CD8-positive, alpha-beta memory T cell (primary cell): ENCODE measurements around the gene PTPRT. TPM values are rescaled to one million over a fixed set of nuclear protein-coding genes. Genes with fewer than 3 reads are reported as not detected.

Experiments
- CTCF ChIA-PET: fragments of 350-600 bp; sonication (Branson Sonifier 250); formaldehyde crosslinking; loops from one replicate; lab custom pipeline; 2021; ENCODE audit warnings: antibody characterized with exemption; lab: Charles Lee
- POLR2A ChIA-PET: fragments of 350-600 bp; sonication (Branson Sonifier 250); formaldehyde crosslinking; loops from one replicate; lab custom pipeline; 2021; ENCODE audit warnings: antibody characterized with exemption; lab: Charles Lee
- DNase-seq, 5 donors: peaks; one replicate each; pipeline versions ENCODE4 v3.0.0 to v3.0.0-alpha.2; 2020 to 2022; ENCODE audit warnings: mixed read lengths in 1 of 5
- H3K27ac ChIP-seq: one replicate; pipeline ENCODE4 v1.7.0; 2013; ENCODE audit warnings: low read depth, mild to moderate bottlenecking, low read length, moderate library complexity
- H3K27me3 ChIP-seq: 2 replicates; pipeline ENCODE4 v1.7.0; 2013; ENCODE audit warnings: low read length, mild to moderate bottlenecking; ENCODE audit not compliant: insufficient read depth, poor library complexity, severe bottlenecking
- H3K36me3 ChIP-seq: 2 replicates; pipeline ENCODE4 v1.7.0; 2013; ENCODE audit warnings: mild to moderate bottlenecking, low read length, moderate library complexity; ENCODE audit not compliant: insufficient read depth
- H3K4me1 ChIP-seq: 2 replicates; pipeline ENCODE4 v1.7.0; 2013; ENCODE audit warnings: mild to moderate bottlenecking, low read length, moderate library complexity; ENCODE audit not compliant: insufficient read depth
- H3K4me3 ChIP-seq: 2 replicates; pipeline ENCODE4 v1.7.0; 2013; ENCODE audit warnings: mild to moderate bottlenecking, low read length
- H3K9me3 ChIP-seq: 2 replicates; pipeline ENCODE4 v1.7.0; 2013; ENCODE audit warnings: mild to moderate bottlenecking, low read length
- H3K27ac Mint-ChIP-seq, 8 donors: one replicate each; pipeline ENCODE4 v1.8.0; 2020 to 2021; ENCODE audit warnings: mixed read lengths in 8 of 8, mild to moderate bottlenecking in 6 of 8, inconsistent platforms in 3 of 8, moderate library complexity in 3 of 8
- H3K27me3 Mint-ChIP-seq, 2 donors: one replicate each; pipeline ENCODE4 v1.8.0; 2020 to 2021; ENCODE audit warnings: mixed read lengths in 2 of 2, mild to moderate bottlenecking in 1 of 2, moderate library complexity in 1 of 2
- H3K36me3 Mint-ChIP-seq, 3 donors: one replicate each; pipeline ENCODE4 v1.8.0; 2020 to 2021; ENCODE audit warnings: mixed read lengths in 3 of 3, inconsistent platforms in 1 of 3, mild to moderate bottlenecking in 1 of 3
- H3K4me1 Mint-ChIP-seq, 3 donors: one replicate each; pipeline ENCODE4 v1.8.0; 2020 to 2021; ENCODE audit warnings: mixed read lengths in 3 of 3, inconsistent platforms in 1 of 3, mild to moderate bottlenecking in 1 of 3
- H3K4me3 Mint-ChIP-seq, 7 donors: one replicate each; pipeline ENCODE4 v1.8.0; 2020 to 2021; ENCODE audit warnings: mixed read lengths in 7 of 7, mild to moderate bottlenecking in 6 of 7, moderate library complexity in 4 of 7, inconsistent platforms in 2 of 7
- H3K9me3 Mint-ChIP-seq, 5 donors: one replicate each; pipeline ENCODE4 v1.8.0; 2020 to 2022; ENCODE audit warnings: mixed read lengths in 5 of 5, mild to moderate bottlenecking in 3 of 5, moderate library complexity in 2 of 5, inconsistent platforms in 1 of 5
- polyA plus RNA-seq: library from polyadenylated mRNA; unstranded; fragments of 300-500 nt; fragmentation: Illumina TruSeq; gene quantifications from one replicate; pipeline ENCODE4 v1.2.3, GENCODE V29; 2021
- total RNA-seq, 2 experiments: library from RNA; stranded (reverse); gene quantifications; one replicate each; pipeline ENCODE4 v1.2.3, GENCODE V29; 2021

The PTPRT gene
- total and polyA plus RNA-seq, 3 experiments from 2014 or later: not detected

GRCh38 chr20:43210901-43211300, 21.2 kb upstream of the PTPRT start:
- CTCF ChIA-PET: no interaction called here

DNA sequence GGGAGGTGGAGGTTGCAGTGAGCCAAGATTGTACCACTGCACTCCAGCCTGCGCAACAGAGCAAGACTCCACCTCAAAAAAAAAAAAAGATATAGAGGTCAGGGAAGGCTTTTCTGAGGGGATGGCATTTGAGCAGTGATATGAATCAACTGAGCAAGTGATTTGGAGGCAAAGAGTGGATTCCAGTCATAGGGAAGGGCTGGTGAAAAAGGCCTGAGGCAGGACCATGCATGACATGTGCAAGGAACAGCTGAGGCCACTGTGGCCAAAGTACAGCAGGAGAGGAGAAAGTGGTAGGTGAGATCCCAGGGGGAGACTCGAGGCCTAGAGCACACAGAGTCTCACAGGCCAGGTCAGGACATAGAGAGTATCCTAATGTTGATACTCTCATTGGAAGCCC, 20.1 kb upstream of the PTPRT start:
- H3K4me3 Mint-ChIP-seq: no peak overlapping the region
- H3K27ac Mint-ChIP-seq: no peak overlapping the region
- Histone ChIP-seq H3K4me3 (no peak overlapping the region), H3K27me3 (no peaks in the 10 kb centered on the region), H3K4me1 (no peaks in the 10 kb centered on the region), H3K27ac (no peak overlapping the region), H3K36me3 (no peaks in the 10 kb centered on the region), H3K9me3 (no peaks in the 10 kb centered on the region)
- H3K9me3 Mint-ChIP-seq: peaks cover 0 to 5% (median 0%) of the 10 kb centered on the region in 5 donors
- H3K4me1 Mint-ChIP-seq: no peaks in the 10 kb centered on the region
- ChIA-PET POLR2A (no interaction called here), CTCF (no interaction called here)
- no peak for DNase-seq
- H3K27me3 Mint-ChIP-seq: peaks cover 0 to 6% of the 10 kb centered on the region in 2 donors
- H3K36me3 Mint-ChIP-seq: no peaks in the 10 kb centered on the region

More at GRCh38 chr20:43210901-43211300, 21.2 kb upstream of the PTPRT start:
- Histone ChIP-seq H3K36me3 (no peaks in the 10 kb centered on the region), H3K4me3 (no peak overlapping the region), H3K27me3 (no peaks in the 10 kb centered on the region), H3K4me1 (no peaks in the 10 kb centered on the region), H3K9me3 (no peaks in the 10 kb centered on the region), H3K27ac (no peak overlapping the region)
- H3K27ac Mint-ChIP-seq: no peak overlapping the region
- DNase-seq: no peak
- H3K36me3 Mint-ChIP-seq: no peaks in the 10 kb centered on the region
- no peak overlapping the region for H3K4me3 Mint-ChIP-seq
- peaks cover 0 to 8% of the 10 kb centered on the region in 2 donors for H3K27me3 Mint-ChIP-seq
- no peaks in the 10 kb centered on the region for H3K4me1 Mint-ChIP-seq
- POLR2A ChIA-PET: no interaction called here
- peaks cover 0 to 4% (median under 1%) of the 10 kb centered on the region in 5 donors for H3K9me3 Mint-ChIP-seq

GRCh38 chr20:43205699-43206098, 16.0 kb upstream of the PTPRT start:
- peaks cover 0 to 2% of the 10 kb centered on the region in 2 donors for H3K27me3 Mint-ChIP-seq
- H3K36me3 Mint-ChIP-seq: no peaks in the 10 kb centered on the region
- peaks cover 0 to 5% (median 0%) of the 10 kb centered on the region in 5 donors for H3K9me3 Mint-ChIP-seq
- H3K4me3 Mint-ChIP-seq: no peak overlapping the region
- Histone ChIP-seq H3K27me3 (no peaks in the 10 kb centered on the region), H3K4me3 (no peak overlapping the region), H3K27ac (no peak overlapping the region), H3K36me3 (no peaks in the 10 kb centered on the region), H3K4me1 (no peaks in the 10 kb centered on the region), H3K9me3 (no peaks in the 10 kb centered on the region)
- CTCF ChIA-PET: no interaction called here
- DNase-seq: no peak
- no peak overlapping the region for H3K27ac Mint-ChIP-seq
- H3K4me1 Mint-ChIP-seq: no peaks in the 10 kb centered on the region
- POLR2A ChIA-PET: no interaction called here

GRCh38 chr20:43202100-43202499, 12.4 kb upstream of the PTPRT start:
- Mint-ChIP-seq H3K4me3 (no peak overlapping the region), H3K27me3 (peaks cover 1 to 9% of the 10 kb centered on the region in 2 donors), H3K36me3 (no peaks in the 10 kb centered on the region), H3K4me1 (no peaks in the 10 kb centered on the region), H3K27ac (no peak overlapping the region), H3K9me3 (peaks cover 0 to 5% (median 0%) of the 10 kb centered on the region in 5 donors)
- Histone ChIP-seq H3K27me3 (no peaks in the 10 kb centered on the region), H3K36me3 (no peaks in the 10 kb centered on the region), H3K4me3 (no peak overlapping the region), H3K27ac (no peak overlapping the region), H3K4me1 (no peaks in the 10 kb centered on the region), H3K9me3 (no peaks in the 10 kb centered on the region)
- no peak for DNase-seq
- ChIA-PET CTCF (no interaction called here), POLR2A (no interaction called here)

GRCh38 chr20:43198607-43199006, 8.9 kb upstream of the PTPRT start:
- Histone ChIP-seq H3K4me3 (no peak overlapping the region), H3K27ac (no peak overlapping the region), H3K36me3 (no peaks in the 10 kb centered on the region), H3K4me1 (no peaks in the 10 kb centered on the region), H3K9me3 (no peaks in the 10 kb centered on the region), H3K27me3 (no peaks in the 10 kb centered on the region)
- Mint-ChIP-seq H3K27ac (no peak overlapping the region), H3K27me3 (peaks cover 6 to 13% of the 10 kb centered on the region in 2 donors), H3K36me3 (no peaks in the 10 kb centered on the region), H3K4me1 (no peaks in the 10 kb centered on the region), H3K4me3 (no peak overlapping the region), H3K9me3 (no peaks in the 10 kb centered on the region)
- ChIA-PET POLR2A (no interaction called here), CTCF (no interaction called here)
- no peak for DNase-seq

DNA sequence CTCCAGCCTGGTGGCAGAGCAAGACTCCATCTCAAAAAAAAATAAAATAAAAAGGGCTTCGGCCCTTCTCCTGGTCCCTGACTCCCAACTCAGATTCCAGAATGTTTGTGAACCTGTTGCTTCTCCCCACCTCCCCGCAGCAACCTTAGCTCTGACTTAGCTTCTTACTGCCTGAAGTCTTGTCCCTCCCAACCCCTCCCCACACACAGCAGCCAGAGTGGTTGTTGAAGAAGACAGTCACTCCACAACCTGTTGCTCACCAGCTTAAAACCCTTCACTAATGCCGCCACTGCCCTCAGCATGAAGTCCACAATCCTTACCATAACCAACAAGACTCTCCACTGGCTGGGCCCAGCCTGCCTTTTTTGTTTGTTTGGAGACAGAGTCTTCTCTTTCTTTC, 6.5 kb upstream of the PTPRT start:
- Mint-ChIP-seq H3K9me3 (no peaks in the 10 kb centered on the region), H3K4me1 (no peaks in the 10 kb centered on the region), H3K36me3 (no peaks in the 10 kb centered on the region), H3K4me3 (no peak overlapping the region), H3K27ac (no peak overlapping the region), H3K27me3 (peaks cover 15 to 21% of the 10 kb centered on the region in 2 donors)
- no peak overlapping the region for H3K4me3 ChIP-seq
- no peak for DNase-seq
- no peaks in the 10 kb centered on the region for H3K4me1 ChIP-seq
- CTCF ChIA-PET: no interaction called here
- POLR2A ChIA-PET: no interaction called here
- no peaks in the 10 kb centered on the region for H3K27me3 ChIP-seq
- H3K36me3 ChIP-seq: no peaks in the 10 kb centered on the region
- no peaks in the 10 kb centered on the region for H3K9me3 ChIP-seq
- no peak overlapping the region for H3K27ac ChIP-seq

- Mint-ChIP-seq H3K27me3 (peaks cover 16 to 32% of the 10 kb centered on the region in 2 donors), H3K36me3 (no peaks in the 10 kb centered on the region), H3K4me1 (no peaks in the 10 kb centered on the region), H3K27ac (no peak overlapping the region), H3K9me3 (no peaks in the 10 kb centered on the region), H3K4me3 (no peak overlapping the region)
- H3K9me3 ChIP-seq: no peaks in the 10 kb centered on the region
- DNase-seq: no peak
- H3K27ac ChIP-seq: no peak overlapping the region
- ChIA-PET CTCF (no interaction called here), POLR2A (no interaction called here)
- H3K4me3 ChIP-seq: no peak overlapping the region
- no peaks in the 10 kb centered on the region for H3K27me3 ChIP-seq
- H3K4me1 ChIP-seq: no peaks in the 10 kb centered on the region
- H3K36me3 ChIP-seq: no peaks in the 10 kb centered on the region
Measured at GRCh38 chr20:43194137-43194536, 4.4 kb upstream of the PTPRT start.

DNA sequence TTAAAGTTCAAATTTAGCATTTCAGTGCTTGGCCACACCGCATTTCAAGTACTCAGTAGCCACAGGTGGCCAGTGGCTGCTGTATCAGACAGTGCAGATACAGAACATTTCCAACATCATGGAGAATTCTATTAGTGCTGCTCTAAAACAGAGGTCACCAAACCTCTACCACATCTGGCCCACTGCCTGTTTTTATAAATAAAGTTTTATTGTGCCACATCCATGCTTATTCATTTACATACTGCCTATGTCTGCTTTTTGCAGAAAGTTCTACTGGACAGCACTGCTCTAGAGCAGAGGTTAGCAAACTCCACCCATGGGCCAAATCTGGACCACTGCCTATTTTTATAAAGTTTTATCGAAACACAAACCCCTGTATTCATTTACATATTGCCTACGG, 3.7 kb upstream of the PTPRT start:
- Histone ChIP-seq H3K27me3 (no peaks in the 10 kb centered on the region), H3K4me3 (no peak overlapping the region), H3K36me3 (no peaks in the 10 kb centered on the region), H3K9me3 (no peaks in the 10 kb centered on the region), H3K4me1 (no peaks in the 10 kb centered on the region), H3K27ac (no peak overlapping the region)
- peaks cover 0 to under 1% (median 0%) of the 10 kb centered on the region in 5 donors for H3K9me3 Mint-ChIP-seq
- ChIA-PET CTCF (no interaction called here), POLR2A (no interaction called here)
- no peak for DNase-seq
- H3K4me3 Mint-ChIP-seq: no peak overlapping the region
- H3K27ac Mint-ChIP-seq: no peak overlapping the region
- peaks cover 16 to 33% of the 10 kb centered on the region in 2 donors for H3K27me3 Mint-ChIP-seq
- peaks cover 0 to under 1% (median under 1%) of the 10 kb centered on the region in 3 donors for H3K4me1 Mint-ChIP-seq
- H3K36me3 Mint-ChIP-seq: no peaks in the 10 kb centered on the region
